ENCODE measurements around the gene PLA2G4F. TPM values are rescaled to one million over a fixed set of nuclear protein-coding genes. Genes with fewer than 3 reads are reported as not detected.

Gene PLA2G4F
- total RNA-seq, 1 experiment from 2014 or later = 0.87 TPM

GRCh38 chr15:42157381-42157780 lies 945 bp upstream of the PLA2G4F start:
- no peak for DNase-seq
- H3K4me1 Mint-ChIP-seq (ENCODE audit: low read depth, unreplicated experiment) = no peaks in the 10 kb centered on the region
- BruUV-seq (replicated peaks) = no TSS peak
- no peaks in the 10 kb centered on the region for H3K36me3 Mint-ChIP-seq (ENCODE audit: insufficient read depth, unreplicated experiment)
- H3K4me3 Mint-ChIP-seq (ENCODE audit: low read depth, unreplicated experiment) = no peak overlapping the region
- intact Hi-C loops (cut with micrococcal nuclease; ENCODE audit: unreplicated experiment) = no loop called here
- H3K27ac Mint-ChIP-seq (ENCODE audit: unreplicated experiment) = no peak overlapping the region
- TF ChIP-seq, protein P1, sequence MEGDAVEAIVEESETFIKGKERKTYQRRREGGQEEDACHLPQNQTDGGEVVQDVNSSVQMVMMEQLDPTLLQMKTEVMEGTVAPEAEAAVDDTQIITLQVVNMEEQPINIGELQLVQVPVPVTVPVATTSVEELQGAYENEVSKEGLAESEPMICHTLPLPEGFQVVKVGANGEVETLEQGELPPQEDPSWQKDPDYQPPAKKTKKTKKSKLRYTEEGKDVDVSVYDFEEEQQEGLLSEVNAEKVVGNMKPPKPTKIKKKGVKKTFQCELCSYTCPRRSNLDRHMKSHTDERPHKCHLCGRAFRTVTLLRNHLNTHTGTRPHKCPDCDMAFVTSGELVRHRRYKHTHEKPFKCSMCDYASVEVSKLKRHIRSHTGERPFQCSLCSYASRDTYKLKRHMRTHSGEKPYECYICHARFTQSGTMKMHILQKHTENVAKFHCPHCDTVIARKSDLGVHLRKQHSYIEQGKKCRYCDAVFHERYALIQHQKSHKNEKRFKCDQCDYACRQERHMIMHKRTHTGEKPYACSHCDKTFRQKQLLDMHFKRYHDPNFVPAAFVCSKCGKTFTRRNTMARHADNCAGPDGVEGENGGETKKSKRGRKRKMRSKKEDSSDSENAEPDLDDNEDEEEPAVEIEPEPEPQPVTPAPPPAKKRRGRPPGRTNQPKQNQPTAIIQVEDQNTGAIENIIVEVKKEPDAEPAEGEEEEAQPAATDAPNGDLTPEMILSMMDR (IDR thresholded peaks at IDR 0.05; ENCODE audit: unreplicated experiment) = no peak
- H3K9me3 Mint-ChIP-seq (ENCODE audit: low read depth, unreplicated experiment) = no peaks in the 10 kb centered on the region
- CTCF ChIA-PET = interaction anchor here (0.7 kb wide), 1 partner anchor 466 kb away, joined by 8 read pairs; no protein-coding TSS in a partner anchor
- H3K27me3 Mint-ChIP-seq (ENCODE audit: unreplicated experiment) = no peaks in the 10 kb centered on the region

GRCh38 chr15:42155546-42156242 lies 742 bp downstream of the PLA2G4F start:
- BruUV-seq (replicated peaks) = no TSS peak
- H3K4me3 Mint-ChIP-seq (ENCODE audit: low read depth, unreplicated experiment) = peak overlapping the region; percentile 46
- H3K27ac Mint-ChIP-seq (ENCODE audit: unreplicated experiment) = no peak overlapping the region
- H3K9me3 Mint-ChIP-seq (ENCODE audit: low read depth, unreplicated experiment) = no peaks in the 10 kb centered on the region
- TF ChIP-seq, protein P1 (IDR thresholded peaks at IDR 0.05; ENCODE audit: unreplicated experiment) = no peak
- CTCF ChIA-PET = interaction anchor here (1.3 to 1.6 kb wide), 2 partner anchors 21 to 71 kb away, joined by 4 to 5 read pairs; no protein-coding TSS in a partner anchor
- H3K4me1 Mint-ChIP-seq (ENCODE audit: low read depth, unreplicated experiment) = no peaks in the 10 kb centered on the region
- DNase-seq = peak; percentile 56
- no peaks in the 10 kb centered on the region for H3K36me3 Mint-ChIP-seq (ENCODE audit: insufficient read depth, unreplicated experiment)
- H3K27me3 Mint-ChIP-seq (ENCODE audit: unreplicated experiment) = no peaks in the 10 kb centered on the region
- intact Hi-C loops (cut with micrococcal nuclease; ENCODE audit: unreplicated experiment) = no loop called here

GRCh38 chr15:42154956-42155355 lies 1.5 kb downstream of the PLA2G4F start:
- H3K9me3 Mint-ChIP-seq (ENCODE audit: low read depth, unreplicated experiment) = no peaks in the 10 kb centered on the region
- TF ChIP-seq, protein P1 (IDR thresholded peaks at IDR 0.05; ENCODE audit: unreplicated experiment) = no peak
- no TSS peak for BruUV-seq (replicated peaks)
- no peak overlapping the region for H3K27ac Mint-ChIP-seq (ENCODE audit: unreplicated experiment)
- H3K4me1 Mint-ChIP-seq (ENCODE audit: low read depth, unreplicated experiment) = no peaks in the 10 kb centered on the region
- no peaks in the 10 kb centered on the region for H3K27me3 Mint-ChIP-seq (ENCODE audit: unreplicated experiment)
- no peak for DNase-seq
- H3K4me3 Mint-ChIP-seq (ENCODE audit: low read depth, unreplicated experiment) = no peak overlapping the region
- CTCF ChIA-PET = no interaction called here
- intact Hi-C loops (cut with micrococcal nuclease; ENCODE audit: unreplicated experiment) = no loop called here
- no peaks in the 10 kb centered on the region for H3K36me3 Mint-ChIP-seq (ENCODE audit: insufficient read depth, unreplicated experiment)

DNA sequence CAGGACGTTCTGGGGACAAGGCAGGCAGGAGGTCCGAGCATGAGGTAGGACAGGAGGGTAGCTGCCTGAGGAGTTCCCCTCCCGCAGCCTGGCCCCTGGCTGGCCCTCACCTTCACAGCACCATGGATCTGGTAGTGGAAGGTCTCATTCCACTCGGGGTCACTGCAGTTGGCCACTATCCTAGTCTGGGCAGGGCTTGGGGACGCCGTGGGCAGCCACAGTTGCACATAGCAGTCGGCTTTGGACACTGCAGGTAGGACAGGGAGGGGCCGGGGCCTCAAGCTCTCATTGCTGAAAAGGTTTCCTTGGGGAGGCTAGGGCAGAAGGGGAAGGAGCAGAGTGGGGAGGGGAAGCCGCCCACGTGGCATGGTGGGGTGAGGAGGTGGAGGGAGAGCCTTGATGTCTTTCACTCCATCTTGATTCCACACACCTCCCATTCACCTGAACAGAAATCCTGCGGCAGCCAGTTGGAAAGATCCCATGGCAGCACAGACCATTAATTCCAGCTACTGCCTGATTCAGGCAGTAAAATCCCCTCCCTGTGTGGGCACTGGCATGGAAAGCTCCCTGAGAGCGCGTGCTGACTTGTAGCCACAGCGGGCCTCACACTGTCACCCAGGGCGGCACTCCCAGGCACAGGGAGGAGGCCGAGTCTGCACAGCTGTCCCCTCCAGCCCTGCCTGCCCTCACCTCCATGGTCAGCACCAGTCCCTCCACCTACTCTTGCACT lies 2.1 kb downstream of the PLA2G4F start:
- CTCF ChIA-PET = no interaction called here
- Mint-ChIP-seq H3K9me3 (ENCODE audit: low read depth, unreplicated experiment) (no peaks in the 10 kb centered on the region), H3K4me1 (ENCODE audit: low read depth, unreplicated experiment) (no peaks in the 10 kb centered on the region), H3K36me3 (ENCODE audit: insufficient read depth, unreplicated experiment) (no peaks in the 10 kb centered on the region), H3K4me3 (ENCODE audit: low read depth, unreplicated experiment) (no peak overlapping the region), H3K27ac (ENCODE audit: unreplicated experiment) (no peak overlapping the region), H3K27me3 (ENCODE audit: unreplicated experiment) (no peaks in the 10 kb centered on the region)
- TF ChIP-seq, protein P1 (IDR thresholded peaks at IDR 0.05; ENCODE audit: unreplicated experiment) = no peak
- intact Hi-C loops (cut with micrococcal nuclease; ENCODE audit: unreplicated experiment) = no loop called here
- BruUV-seq (replicated peaks) = no TSS peak
- DNase-seq = no peak

Measured in Calu3 (cell line).